DLD1 (cell line): Measurements from ENCODE around the gene COPE.
"Not testable (repeated sequence)": the region's sequence is repeated elsewhere in the genome, so short reads cannot be mapped to it uniquely, and the experiment has no call there.

Experiments used
- in situ Hi-C: cut with HindIII; loops from 2 replicates; pipeline ENCODE4 v1.10.0; 2017; ENCODE audit warnings: low sequenced_read_pairs

COPE gene

GRCh38 chr19:18919086-18919899 is at the start of gene COPE, which contains the start of gene DDX49:
Gene COPE (minus strand): TSS chr19:18919387. CDS start chr19:18919348, 39 bp downstream.
Gene DDX49 (plus strand): TSS chr19:18919715. CDS start chr19:18919742, 27 bp downstream.
- in situ Hi-C loops, result no loop called here

- in situ Hi-C loops, result no loop called here
These were observed 48.4 kb upstream of the COPE start for GRCh38 chr19:18967358-18968146.

- in situ Hi-C loops, result no loop called here
These were observed 47.1 kb upstream of the COPE start for GRCh38 chr19:18966307-18966706.

- in situ Hi-C loops, result no loop called here
These were observed 44.9 kb upstream of the COPE start for GRCh38 chr19:18964121-18964520.

GRCh38 chr19:18961767-18962620 is 42.8 kb upstream of the COPE start:
- in situ Hi-C loops, result no loop called here

- in situ Hi-C loops, result no loop called here
These were observed 41.2 kb upstream of the COPE start for GRCh38 chr19:18960370-18960769.

GRCh38 chr19:18955042-18955441 is 35.9 kb upstream of the COPE start:
- in situ Hi-C loops, result no loop called here

- in situ Hi-C loops, result no loop called here
These were observed 34.9 kb upstream of the COPE start for GRCh38 chr19:18954094-18954493.

- in situ Hi-C loops, result not testable (repeated sequence)
These were observed 33.3 kb upstream of the COPE start for GRCh38 chr19:18952364-18953003.

GRCh38 chr19:18951721-18952281 is 32.6 kb upstream of the COPE start:
- in situ Hi-C loops, result no loop called here

GRCh38 chr19:18949858-18950257 is 30.7 kb upstream of the COPE start:
- in situ Hi-C loops, result no loop called here

GRCh38 chr19:18948976-18949356 is 29.8 kb upstream of the COPE start:
- in situ Hi-C loops, result no loop called here

- in situ Hi-C loops, result no loop called here
These were observed 29.1 kb upstream of the COPE start for GRCh38 chr19:18948075-18948975.

GRCh38 chr19:18946918-18947317 is 27.7 kb upstream of the COPE start:
- in situ Hi-C loops, result no loop called here

- in situ Hi-C loops, result no loop called here
These were observed 27.1 kb upstream of the COPE start for GRCh38 chr19:18946335-18946734.

- in situ Hi-C loops, result no loop called here
These were observed 26.1 kb upstream of the COPE start for GRCh38 chr19:18945297-18945696.

- in situ Hi-C loops, result no loop called here
These were observed 24.3 kb upstream of the COPE start for GRCh38 chr19:18943465-18943864.

GRCh38 chr19:18942692-18943091 is 23.5 kb upstream of the COPE start:
- in situ Hi-C loops, result no loop called here

GRCh38 chr19:18941628-18942354 is 22.6 kb upstream of the COPE start:
- in situ Hi-C loops, result no loop called here
